Measurements from ENCODE around the gene SBF2.
"Not testable (repeated sequence)": the region's sequence is repeated elsewhere in the genome, so short reads cannot be mapped to it uniquely, and the experiment has no call there.

SBF2 gene

GRCh38 chr11:9757809-9758636 lies 536.0 kb downstream of the SBF2 start:
- DNase-seq (ENCODE audit: low read depth in 2 of 2, low spot score in 1 of 2): peak; percentile 86 to 87

- DNase-seq (ENCODE audit: low read depth in 2 of 2, low spot score in 1 of 2): no peak
Observed at GRCh38 chr11:9756878-9757277, 537.1 kb downstream of the SBF2 start.

GRCh38 chr11:9756461-9756860 lies 537.6 kb downstream of the SBF2 start:
- no peak for DNase-seq (ENCODE audit: low read depth in 2 of 2, low spot score in 1 of 2)

GRCh38 chr11:9755561-9756185 lies 538.3 kb downstream of the SBF2 start:
- no peak for DNase-seq (ENCODE audit: low read depth in 2 of 2, low spot score in 1 of 2)

- DNase-seq (ENCODE audit: low read depth in 2 of 2, low spot score in 1 of 2): no peak
Observed at GRCh38 chr11:9754010-9754471, 540.0 kb downstream of the SBF2 start.

GRCh38 chr11:9753021-9753420 lies 541.0 kb downstream of the SBF2 start:
- no peak for DNase-seq (ENCODE audit: low read depth in 2 of 2, low spot score in 1 of 2)

GRCh38 chr11:9752091-9752490 lies 541.9 kb downstream of the SBF2 start:
- no peak for DNase-seq (ENCODE audit: low read depth in 2 of 2, low spot score in 1 of 2)

- DNase-seq (ENCODE audit: low read depth in 2 of 2, low spot score in 1 of 2): no peak
Observed at GRCh38 chr11:9750551-9750950, 543.5 kb downstream of the SBF2 start.

GRCh38 chr11:9748361-9748970 lies 545.6 kb downstream of the SBF2 start:
- peak; percentile 24 to 40 for DNase-seq (ENCODE audit: low read depth in 2 of 2, low spot score in 1 of 2)

- DNase-seq (ENCODE audit: low read depth in 2 of 2, low spot score in 1 of 2): no peak
Observed at GRCh38 chr11:9747828-9748227, 546.2 kb downstream of the SBF2 start.

- no peak for DNase-seq (ENCODE audit: low read depth in 2 of 2, low spot score in 1 of 2)
Observed at GRCh38 chr11:9747229-9747628, 546.8 kb downstream of the SBF2 start.

- no peak for DNase-seq (ENCODE audit: low read depth in 2 of 2, low spot score in 1 of 2)
Observed at GRCh38 chr11:9745411-9746211, 548.4 kb downstream of the SBF2 start.

GRCh38 chr11:9743512-9743911 lies 550.5 kb downstream of the SBF2 start:
- not testable (repeated sequence) for DNase-seq (ENCODE audit: low read depth in 2 of 2, low spot score in 1 of 2)

- no peak for DNase-seq (ENCODE audit: low read depth in 2 of 2, low spot score in 1 of 2)
Observed at GRCh38 chr11:9741260-9741659, 552.8 kb downstream of the SBF2 start.

GRCh38 chr11:9740202-9740883 lies 553.7 kb downstream of the SBF2 start:
- no peak for DNase-seq (ENCODE audit: low read depth in 2 of 2, low spot score in 1 of 2)

GRCh38 chr11:9739123-9739900 lies 554.7 kb downstream of the SBF2 start:
- no peak for DNase-seq (ENCODE audit: low read depth in 2 of 2, low spot score in 1 of 2)

- no peak for DNase-seq (ENCODE audit: low read depth in 2 of 2, low spot score in 1 of 2)
Observed at GRCh38 chr11:9738707-9739106, 555.3 kb downstream of the SBF2 start.

- no peak for DNase-seq (ENCODE audit: low read depth in 2 of 2, low spot score in 1 of 2)
Observed at GRCh38 chr11:9738116-9738515, 555.9 kb downstream of the SBF2 start.

- no peak for DNase-seq (ENCODE audit: low read depth in 2 of 2, low spot score in 1 of 2)
Observed at GRCh38 chr11:9736365-9736764, 557.7 kb downstream of the SBF2 start.

- DNase-seq (ENCODE audit: low read depth in 2 of 2, low spot score in 1 of 2): no peak
Observed at GRCh38 chr11:9735919-9736318, 558.1 kb downstream of the SBF2 start.

Data from stimulated activated CD8-positive, alpha-beta memory T cell treated with anti-CD3 and anti-CD28 coated beads, Interleukin-4, amount 100 ng/mL, for 4 hours (primary cell).